LNCAP (cell line): Measurements from ENCODE around the gene MYT1.

Experiments used
- TF ChIP-seq, protein P1 (sequence below): fragments of 450-650 bp; IDR thresholded peaks from 2 replicates; pipeline ENCODE4 v1.5.1; 2017; ENCODE audit warnings: mild to moderate bottlenecking

The MYT1 gene

DNA sequence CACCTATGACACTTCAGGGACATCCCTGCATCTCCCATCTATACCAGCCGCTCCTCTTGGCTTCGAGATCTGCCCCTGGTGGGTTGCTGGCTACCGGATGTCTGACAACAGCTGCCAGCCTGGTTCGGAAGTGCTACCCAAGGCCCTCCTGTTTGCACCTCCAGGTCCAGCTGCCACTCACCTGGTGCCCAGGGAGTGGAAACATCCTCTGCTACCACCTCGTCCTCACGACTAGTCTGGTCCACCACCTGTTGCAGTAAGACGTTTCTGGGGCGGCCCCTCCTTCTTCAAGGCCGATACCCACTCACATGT lies 83.0 kb downstream of the MYT1 start:
- TF ChIP-seq, protein P1, sequence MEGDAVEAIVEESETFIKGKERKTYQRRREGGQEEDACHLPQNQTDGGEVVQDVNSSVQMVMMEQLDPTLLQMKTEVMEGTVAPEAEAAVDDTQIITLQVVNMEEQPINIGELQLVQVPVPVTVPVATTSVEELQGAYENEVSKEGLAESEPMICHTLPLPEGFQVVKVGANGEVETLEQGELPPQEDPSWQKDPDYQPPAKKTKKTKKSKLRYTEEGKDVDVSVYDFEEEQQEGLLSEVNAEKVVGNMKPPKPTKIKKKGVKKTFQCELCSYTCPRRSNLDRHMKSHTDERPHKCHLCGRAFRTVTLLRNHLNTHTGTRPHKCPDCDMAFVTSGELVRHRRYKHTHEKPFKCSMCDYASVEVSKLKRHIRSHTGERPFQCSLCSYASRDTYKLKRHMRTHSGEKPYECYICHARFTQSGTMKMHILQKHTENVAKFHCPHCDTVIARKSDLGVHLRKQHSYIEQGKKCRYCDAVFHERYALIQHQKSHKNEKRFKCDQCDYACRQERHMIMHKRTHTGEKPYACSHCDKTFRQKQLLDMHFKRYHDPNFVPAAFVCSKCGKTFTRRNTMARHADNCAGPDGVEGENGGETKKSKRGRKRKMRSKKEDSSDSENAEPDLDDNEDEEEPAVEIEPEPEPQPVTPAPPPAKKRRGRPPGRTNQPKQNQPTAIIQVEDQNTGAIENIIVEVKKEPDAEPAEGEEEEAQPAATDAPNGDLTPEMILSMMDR = no peak

DNA sequence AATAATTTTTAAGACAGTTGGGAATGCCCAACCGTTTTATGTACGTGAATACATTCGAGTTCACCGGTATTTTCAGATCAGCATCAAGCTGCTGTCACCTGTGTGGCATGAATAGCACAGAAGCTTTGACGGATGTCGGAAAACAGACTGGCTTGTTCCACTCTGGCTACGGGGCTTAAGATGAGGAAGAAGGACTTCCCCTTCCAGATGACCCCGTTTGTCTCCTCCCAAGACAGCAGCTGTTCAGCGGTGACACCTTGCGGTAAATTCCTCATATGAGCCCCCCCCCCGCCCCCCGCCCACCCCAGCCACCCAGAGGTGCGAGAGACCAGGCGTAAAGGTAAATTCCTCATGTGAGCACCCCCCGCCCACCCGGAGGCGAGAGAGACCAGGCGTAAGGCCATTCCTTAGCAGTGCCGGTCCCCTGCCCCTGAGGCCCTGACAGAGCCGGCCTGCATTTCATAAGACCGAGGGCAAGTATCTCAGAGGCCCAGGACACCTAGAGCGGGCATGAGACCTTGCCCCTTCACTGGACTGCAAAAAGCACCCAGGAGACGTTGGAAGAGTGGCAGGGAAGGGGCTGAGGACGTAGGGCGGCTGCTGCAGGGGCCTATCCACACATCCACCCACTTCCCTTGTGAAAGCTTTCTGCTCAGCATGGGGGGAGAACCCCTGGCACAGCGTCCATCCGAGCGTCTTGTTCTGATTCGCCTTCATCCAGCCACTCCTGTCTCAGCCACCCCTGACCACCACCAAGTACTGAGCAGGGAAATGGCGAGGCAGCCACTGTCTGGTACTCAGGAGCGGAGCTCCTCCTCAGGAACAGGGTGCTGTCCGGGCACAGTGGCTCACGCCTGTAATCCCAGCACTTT lies 84.0 kb downstream of the MYT1 start:
- TF ChIP-seq, protein P1 = no peak

DNA sequence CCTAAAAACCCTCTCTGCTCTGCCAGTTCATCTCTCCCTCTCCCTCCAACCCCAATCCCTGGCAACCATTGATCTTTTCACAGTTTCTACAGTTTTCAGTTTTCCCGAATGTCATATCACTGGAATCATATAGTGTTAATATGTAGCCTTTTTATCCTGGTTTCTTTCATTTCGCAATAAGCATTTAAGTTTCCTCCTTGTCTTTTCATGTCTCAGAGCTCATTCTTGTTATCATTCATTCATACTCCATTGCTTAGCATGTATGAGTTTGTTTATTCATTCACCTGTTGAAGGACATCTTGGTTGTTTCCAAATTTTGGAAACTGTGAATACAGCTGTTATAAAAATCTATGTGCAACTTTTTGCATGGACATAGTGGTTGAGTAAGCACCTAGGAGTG lies 85.8 kb downstream of the MYT1 start:
- TF ChIP-seq, protein P1 = no peak

DNA sequence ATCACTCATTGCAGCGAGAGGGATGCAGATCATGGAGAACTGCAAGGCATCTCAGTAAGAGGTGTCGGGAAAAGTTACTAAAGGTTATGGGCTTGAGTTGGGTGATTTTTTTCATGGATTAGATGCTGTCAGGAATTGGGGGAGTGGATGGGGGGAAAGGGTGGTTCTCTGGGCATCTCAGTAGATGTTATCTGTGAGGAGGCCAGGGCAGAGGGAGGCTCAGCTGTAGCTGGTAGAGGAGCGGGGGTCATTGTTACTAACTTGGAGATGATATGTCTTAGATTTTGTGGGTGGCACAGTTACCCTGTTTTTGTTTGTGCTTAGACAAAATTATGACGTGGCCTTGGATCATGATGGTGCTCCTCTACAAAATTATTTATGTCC lies 88.7 kb downstream of the MYT1 start:
- TF ChIP-seq, protein P1 = no peak

DNA sequence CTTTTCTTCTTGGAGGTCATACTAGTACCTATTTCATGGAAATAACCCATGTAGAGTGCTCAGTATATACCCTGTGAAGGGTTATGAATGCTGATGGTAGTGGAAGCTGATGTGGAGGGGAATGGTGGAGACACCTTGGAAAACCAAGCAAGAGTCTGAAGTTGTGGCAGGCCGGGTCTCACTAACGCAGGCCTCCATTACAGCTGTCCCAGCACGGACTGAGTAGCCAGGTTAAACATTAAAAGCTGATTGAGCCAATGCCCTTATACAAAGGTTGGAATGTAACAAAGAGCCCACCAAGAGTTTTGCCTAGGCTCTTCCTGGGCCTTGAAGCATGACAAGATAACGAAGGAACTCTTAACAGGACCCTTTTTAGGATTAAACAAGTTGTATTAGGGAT lies 89.2 kb downstream of the MYT1 start:
- TF ChIP-seq, protein P1 = no peak

DNA sequence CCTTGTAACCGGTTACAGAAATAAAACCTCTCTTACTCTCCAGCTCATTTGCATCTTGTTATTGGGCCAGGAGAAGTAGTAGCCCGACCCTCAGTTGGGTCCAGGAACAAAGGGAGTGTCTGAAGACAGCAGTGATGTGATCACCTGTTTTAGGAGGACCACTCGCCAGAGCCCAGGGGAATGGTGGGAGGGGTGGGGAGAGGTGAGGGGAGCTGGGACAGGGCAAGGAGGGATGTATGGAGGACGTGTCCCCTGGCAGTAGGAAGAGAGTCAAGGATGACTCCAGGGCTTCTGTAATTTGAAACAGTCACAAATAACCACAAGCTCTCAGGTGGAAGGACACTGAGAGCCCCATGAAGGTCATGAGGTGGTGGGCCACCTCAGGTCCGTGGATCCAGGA lies 89.9 kb downstream of the MYT1 start:
- TF ChIP-seq, protein P1 = no peak

DNA sequence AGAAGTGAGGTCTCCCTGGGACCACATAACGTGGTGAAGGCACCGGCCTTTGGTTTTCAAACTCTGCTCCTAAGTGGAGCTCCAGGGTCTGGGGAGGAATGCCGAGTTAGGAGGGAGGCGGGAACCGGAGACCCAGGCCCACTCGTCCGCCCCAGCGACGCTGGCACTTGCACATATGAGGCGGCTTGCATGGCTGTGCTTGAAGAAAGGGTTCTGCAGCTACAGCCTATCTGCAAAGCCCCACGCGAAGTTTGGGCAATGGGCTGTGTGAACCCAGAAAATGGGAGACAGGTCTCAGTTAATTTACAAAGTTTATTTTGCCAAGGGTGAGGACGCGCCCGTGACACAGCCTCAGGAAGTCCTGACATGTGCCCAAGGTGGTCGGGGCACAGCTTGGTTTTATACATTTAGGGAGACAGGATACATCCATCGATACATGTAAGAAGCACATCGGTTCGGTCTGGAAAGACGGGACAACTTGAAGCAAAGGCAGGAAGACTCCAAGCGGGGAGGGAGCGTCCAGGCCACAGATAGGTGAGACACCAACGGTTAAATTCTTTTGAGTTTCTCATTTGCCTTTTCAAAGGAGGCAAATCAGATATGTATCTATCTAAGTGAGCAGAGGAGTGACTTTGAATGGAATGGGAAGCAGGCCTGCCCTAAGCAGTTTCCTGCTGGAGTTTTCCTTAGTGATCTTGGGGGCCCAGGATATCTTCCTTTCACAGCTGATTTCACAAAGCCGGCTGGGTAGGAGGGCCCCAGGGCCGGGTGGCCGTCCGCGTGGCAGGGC lies 90.5 kb downstream of the MYT1 start:
- TF ChIP-seq, protein P1 = no peak
